OCI-LY1 (cell line): Measurements from ENCODE around the gene CORO2B.
"Not testable (repeated sequence)": the region's sequence is repeated elsewhere in the genome, so short reads cannot be mapped to it uniquely, and the experiment has no call there.

Experiments
- H2AFZ ChIP-seq: fragments of 200-600 bp; sonication (generic), shearing (Covaris generic); 2 replicates; pipeline ENCODE4 v1.6.0; 2014; ENCODE audit warnings: antibody characterized with exemption, mild to moderate bottlenecking, low read length
- H3F3A ChIP-seq: fragments of 200-600 bp; sonication (generic), shearing (Covaris generic); 2 replicates; pipeline ENCODE4 v1.6.0; 2014; ENCODE audit warnings: mild to moderate bottlenecking, antibody characterized with exemption, low read length, moderate library complexity; ENCODE audit not compliant: insufficient read depth
- H3K27ac ChIP-seq: fragments of 200-600 bp; sonication (generic); 2 replicates; pipeline ENCODE4 v1.5.1; 2014; ENCODE audit warnings: low read length, mixed run types, mild to moderate bottlenecking, low read depth; ENCODE audit not compliant: poor library complexity, severe bottlenecking
- H3K27me3 ChIP-seq: fragments of 200-600 bp; sonication (generic); 2 replicates; pipeline ENCODE4 v1.6.0; 2014; ENCODE audit warnings: antibody characterized with exemption, mild to moderate bottlenecking, low read length, moderate library complexity; ENCODE audit not compliant: insufficient read depth
- H3K36me3 ChIP-seq: fragments of 200-600 bp; sonication (generic); 2 replicates; pipeline ENCODE4 v1.6.1; 2014; ENCODE audit warnings: mild to moderate bottlenecking, antibody characterized with exemption, low read length, moderate library complexity, mixed read lengths; ENCODE audit not compliant: insufficient read depth
- H3K4me1 ChIP-seq: fragments of 200-600 bp; sonication (generic); 2 replicates; pipeline ENCODE4 v1.5.1; 2014; ENCODE audit warnings: mild to moderate bottlenecking, low read length, moderate library complexity; ENCODE audit not compliant: insufficient read depth, severe bottlenecking
- H3K4me2 ChIP-seq: fragments of 200-600 bp; sonication (generic), shearing (Covaris generic); 2 replicates; pipeline ENCODE4 v1.6.1; 2014; ENCODE audit warnings: low read length
- H3K4me3 ChIP-seq: fragments of 200-600 bp; sonication (generic); 2 replicates; pipeline ENCODE4 v1.5.1; 2014; ENCODE audit warnings: low read length, low read depth, mild to moderate bottlenecking, mixed read lengths; ENCODE audit not compliant: poor library complexity, severe bottlenecking
- H3K79me2 ChIP-seq: fragments of 200-600 bp; shearing (Covaris generic); 2 replicates; pipeline ENCODE4 v1.6.1; 2016; ENCODE audit warnings: mixed run types, low read length, mixed read lengths; ENCODE audit not compliant: insufficient read depth
- H3K9ac ChIP-seq: fragments of 200-600 bp; sonication (generic), shearing (Covaris generic); 2 replicates; pipeline ENCODE4 v1.6.1; 2014; ENCODE audit warnings: mild to moderate bottlenecking, low read length, mixed read lengths
- H3K9me2 ChIP-seq: fragments of 200-600 bp; sonication (generic), shearing (Covaris generic); 2 replicates; pipeline ENCODE4 v1.6.1; 2014; ENCODE audit warnings: low read depth, mild to moderate bottlenecking, low read length, mixed read lengths
- H3K9me3 ChIP-seq: fragments of 200-600 bp; shearing (Covaris generic); 2 replicates; pipeline ENCODE4 v1.6.1; 2014; ENCODE audit warnings: low read length, mixed read lengths
- H4K20me1 ChIP-seq: fragments of 200-600 bp; sonication (generic), shearing (Covaris generic); 2 replicates; pipeline ENCODE4 v1.6.0; 2016; ENCODE audit warnings: mild to moderate bottlenecking, low read length; ENCODE audit not compliant: insufficient read depth
- EZH2 ChIP-seq: fragments of 200-600 bp; sonication (generic), shearing (Covaris generic); IDR thresholded peaks from 2 replicates; pipeline ENCODE4 v1.8.0; 2017; ENCODE audit warnings: borderline replicate concordance, mixed run types, mild to moderate bottlenecking, antibody characterized with exemption, low read length, moderate library complexity, mixed read lengths
- TF ChIP-seq, protein P1 (sequence below): fragments of 200-600 bp; sonication (generic), shearing (Covaris generic); IDR thresholded peaks from 2 replicates; pipeline ENCODE4 v1.5.1; 2017; ENCODE audit warnings: mild to moderate bottlenecking, antibody characterized with exemption, low read length, moderate library complexity, mixed read lengths

The CORO2B gene

GRCh38 chr15:68603216-68603595, 24.4 kb downstream of the CORO2B start:
- no peak overlapping the region for H3K4me3 ChIP-seq
- no peaks in the 10 kb centered on the region for H3K79me2 ChIP-seq
- no peak overlapping the region for H3K4me2 ChIP-seq
- no peak overlapping the region for H2AFZ ChIP-seq
- no peaks in the 10 kb centered on the region for H3F3A ChIP-seq
- no peaks in the 10 kb centered on the region for H3K4me1 ChIP-seq
- H3K36me3 ChIP-seq = no peaks in the 10 kb centered on the region
- peaks cover 4% of the 10 kb centered on the region; the same call in 1 of the 2 replicates for H3K27me3 ChIP-seq
- no peak for TF ChIP-seq EZH2
- TF ChIP-seq, protein P1, sequence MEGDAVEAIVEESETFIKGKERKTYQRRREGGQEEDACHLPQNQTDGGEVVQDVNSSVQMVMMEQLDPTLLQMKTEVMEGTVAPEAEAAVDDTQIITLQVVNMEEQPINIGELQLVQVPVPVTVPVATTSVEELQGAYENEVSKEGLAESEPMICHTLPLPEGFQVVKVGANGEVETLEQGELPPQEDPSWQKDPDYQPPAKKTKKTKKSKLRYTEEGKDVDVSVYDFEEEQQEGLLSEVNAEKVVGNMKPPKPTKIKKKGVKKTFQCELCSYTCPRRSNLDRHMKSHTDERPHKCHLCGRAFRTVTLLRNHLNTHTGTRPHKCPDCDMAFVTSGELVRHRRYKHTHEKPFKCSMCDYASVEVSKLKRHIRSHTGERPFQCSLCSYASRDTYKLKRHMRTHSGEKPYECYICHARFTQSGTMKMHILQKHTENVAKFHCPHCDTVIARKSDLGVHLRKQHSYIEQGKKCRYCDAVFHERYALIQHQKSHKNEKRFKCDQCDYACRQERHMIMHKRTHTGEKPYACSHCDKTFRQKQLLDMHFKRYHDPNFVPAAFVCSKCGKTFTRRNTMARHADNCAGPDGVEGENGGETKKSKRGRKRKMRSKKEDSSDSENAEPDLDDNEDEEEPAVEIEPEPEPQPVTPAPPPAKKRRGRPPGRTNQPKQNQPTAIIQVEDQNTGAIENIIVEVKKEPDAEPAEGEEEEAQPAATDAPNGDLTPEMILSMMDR = no peak
- H3K27ac ChIP-seq = no peak overlapping the region
- no peaks in the 10 kb centered on the region for H3K9me3 ChIP-seq
- no peaks in the 10 kb centered on the region for H3K9me2 ChIP-seq
- H3K9ac ChIP-seq = no peak overlapping the region
- no peaks in the 10 kb centered on the region for H4K20me1 ChIP-seq

- Histone ChIP-seq H3K4me3 (no peak overlapping the region), H2AFZ (no peak overlapping the region), H4K20me1 (no peaks in the 10 kb centered on the region), H3F3A (no peaks in the 10 kb centered on the region), H3K9me3 (no peaks in the 10 kb centered on the region), H3K79me2 (no peaks in the 10 kb centered on the region), H3K4me1 (no peaks in the 10 kb centered on the region), H3K36me3 (no peaks in the 10 kb centered on the region), H3K27me3 (peaks cover 4% of the 10 kb centered on the region; the same call in 1 of the 2 replicates), H3K27ac (no peak overlapping the region), H3K9me2 (no peaks in the 10 kb centered on the region), H3K9ac (no peak overlapping the region), H3K4me2 (no peak overlapping the region)
- no peak for TF ChIP-seq EZH2
These were observed 25.2 kb downstream of the CORO2B start for GRCh38 chr15:68603951-68604350.

GRCh38 chr15:68604840-68605478, 26.2 kb downstream of the CORO2B start:
- H3K4me3 ChIP-seq, H3K9me3 ChIP-seq, H3K27ac ChIP-seq, H2AFZ ChIP-seq, H3K4me2 ChIP-seq, H4K20me1 ChIP-seq, H3K9ac ChIP-seq, H3K4me1 ChIP-seq, H3K9me2 ChIP-seq, H3K36me3 ChIP-seq, H3F3A ChIP-seq, H3K79me2 ChIP-seq, H3K27me3 ChIP-seq: not testable (repeated sequence)

- H3K4me3 ChIP-seq = no peak overlapping the region
- H3K4me2 ChIP-seq = no peak overlapping the region
- H3K9ac ChIP-seq = no peak overlapping the region
- H3K4me1 ChIP-seq = no peaks in the 10 kb centered on the region
- H3K27ac ChIP-seq = no peak overlapping the region
- H3K27me3 ChIP-seq = peaks cover 4% of the 10 kb centered on the region; the same call in 1 of the 2 replicates
- no peaks in the 10 kb centered on the region for H3F3A ChIP-seq
- H3K9me3 ChIP-seq = no peaks in the 10 kb centered on the region
- no peaks in the 10 kb centered on the region for H3K79me2 ChIP-seq
- no peak overlapping the region for H2AFZ ChIP-seq
- no peaks in the 10 kb centered on the region for H3K36me3 ChIP-seq
- TF ChIP-seq EZH2 = no peak
- TF ChIP-seq, protein P1 = no peak
- no peaks in the 10 kb centered on the region for H4K20me1 ChIP-seq
- H3K9me2 ChIP-seq = no peaks in the 10 kb centered on the region
These were observed 27.6 kb downstream of the CORO2B start for GRCh38 chr15:68606375-68606774.
